ENCODE measurements around the gene ITFG1. TPM values are rescaled to one million over a fixed set of nuclear protein-coding genes. Genes with fewer than 3 reads are reported as not detected.
A peak's percentile ranks its signal among the peaks of the same experiment; 100 is the strongest.

Gene ITFG1
- total RNA-seq, 1 donor from 2014 or later: 58.2 TPM

GRCh38 chr16:47260503-47260902 lies 200.4 kb downstream of the ITFG1 start:
- H3K36me3 ChIP-seq: peaks cover 20% of the 10 kb centered on the region
- no peak for ATAC-seq
- H3K4me3 ChIP-seq: no peak overlapping the region
- no peak for DNase-seq
- no peaks in the 10 kb centered on the region for H3K4me1 ChIP-seq
- intact Hi-C loops (cut with DNase I): no loop called here
- H3K27ac ChIP-seq: no peak overlapping the region
- TF ChIP-seq CTCF (IDR thresholded peaks at IDR 0.05): no peak
- no peaks in the 10 kb centered on the region for H3K27me3 ChIP-seq
- no peaks in the 10 kb centered on the region for H3K9me3 ChIP-seq

GRCh38 chr16:47258874-47259461 lies 201.9 kb downstream of the ITFG1 start:
- H3K4me1 ChIP-seq: no peaks in the 10 kb centered on the region
- peaks cover 20% of the 10 kb centered on the region for H3K36me3 ChIP-seq
- ATAC-seq (peak; percentile 38), DNase-seq (no peak)
- intact Hi-C loops (cut with DNase I): no loop called here
- no peaks in the 10 kb centered on the region for H3K9me3 ChIP-seq
- H3K27ac ChIP-seq: no peak overlapping the region
- TF ChIP-seq CTCF (IDR thresholded peaks at IDR 0.05): peak; percentile 56
- no peaks in the 10 kb centered on the region for H3K27me3 ChIP-seq
- no peak overlapping the region for H3K4me3 ChIP-seq

- Histone ChIP-seq H3K36me3 (peaks cover 20% of the 10 kb centered on the region), H3K27ac (no peak overlapping the region), H3K4me3 (no peak overlapping the region), H3K9me3 (no peaks in the 10 kb centered on the region), H3K4me1 (no peaks in the 10 kb centered on the region), H3K27me3 (no peaks in the 10 kb centered on the region)
- intact Hi-C loops (cut with DNase I): no loop called here
- DNase-seq (no peak), ATAC-seq (no peak)
- no peak for TF ChIP-seq CTCF (IDR thresholded peaks at IDR 0.05)
Measured at GRCh38 chr16:47254756-47255155, 206.1 kb downstream of the ITFG1 start.

- ATAC-seq: no peak
- no peak for TF ChIP-seq CTCF (IDR thresholded peaks at IDR 0.05)
- Histone ChIP-seq H3K27ac (no peak overlapping the region), H3K27me3 (no peaks in the 10 kb centered on the region), H3K36me3 (peaks cover 5% of the 10 kb centered on the region), H3K4me1 (no peaks in the 10 kb centered on the region), H3K9me3 (no peaks in the 10 kb centered on the region), H3K4me3 (no peak overlapping the region)
- no peak for DNase-seq
- intact Hi-C loops (cut with DNase I): no loop called here
Measured at GRCh38 chr16:47250983-47251382, 209.9 kb downstream of the ITFG1 start.

GRCh38 chr16:47247690-47248089 lies 213.2 kb downstream of the ITFG1 start:
- DNase-seq: no peak

More at GRCh38 chr16:47247690-47248089, 213.2 kb downstream of the ITFG1 start:
- Histone ChIP-seq H3K4me3 (no peak overlapping the region), H3K9me3 (no peaks in the 10 kb centered on the region), H3K4me1 (no peaks in the 10 kb centered on the region), H3K36me3 (no peaks in the 10 kb centered on the region), H3K27ac (no peak overlapping the region), H3K27me3 (no peaks in the 10 kb centered on the region)
- ATAC-seq: no peak
- intact Hi-C loops (cut with DNase I): no loop called here
- no peak for TF ChIP-seq CTCF (IDR thresholded peaks at IDR 0.05)
